ENCODE data around the gene APOL2. TPM values are rescaled to one million over a fixed set of nuclear protein-coding genes. Genes with fewer than 3 reads are reported as not detected.

Gene APOL2
- polyA plus RNA-seq, 1 donor (not counting 4 experiments of a cell fraction or from before 2014, with no cell fraction given), result 8.9 TPM

DNA sequence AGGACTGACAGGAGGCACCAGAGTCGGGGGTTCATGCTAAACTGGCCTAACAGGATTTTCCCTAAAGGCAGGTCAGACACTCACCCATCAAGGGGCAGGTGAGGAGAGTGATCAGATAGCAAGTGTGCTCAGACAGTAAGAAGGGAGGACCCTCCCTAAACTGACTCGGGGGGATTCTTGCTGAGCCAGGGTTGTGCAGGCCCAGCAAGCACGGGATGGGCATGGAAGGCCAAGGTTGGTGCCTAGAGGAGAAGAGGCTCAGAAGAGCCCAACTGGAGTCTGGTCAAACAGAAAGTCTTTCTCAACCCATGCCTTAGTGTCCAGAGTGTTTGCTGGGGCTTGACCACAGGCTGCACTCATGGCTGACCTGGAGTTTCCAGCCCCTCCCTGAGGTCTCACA, 7.4 kb upstream of the APOL2 start:
- Histone ChIP-seq H3K9ac (ENCODE audit: control insufficient read depth, extremely low read depth, insufficient read depth, low read length) (no peak overlapping the region), H3K4me3 (ENCODE audit: control insufficient read depth in 2 of 3, extremely low read depth in 1 of 3, insufficient read depth in 2 of 3, low read depth in 1 of 3, low read length in 3 of 3) (no peak overlapping the region), H2AFZ (ENCODE audit: control insufficient read depth, low read length) (no peak overlapping the region), H4K20me1 (ENCODE audit: control insufficient read depth, extremely low read depth, insufficient read depth, low read length) (no peaks in the 10 kb centered on the region), H3K4me1 (ENCODE audit: control insufficient read depth, extremely low read depth, insufficient read depth, low read length) (no peaks in the 10 kb centered on the region), H3K27me3 (ENCODE audit: control insufficient read depth, extremely low read depth, insufficient read depth, low read length) (no peaks in the 10 kb centered on the region), H3K4me2 (ENCODE audit: control insufficient read depth, extremely low read depth, insufficient read depth, low read depth, low read length) (no peak overlapping the region), H3K36me3 (ENCODE audit: control insufficient read depth in 2 of 2, extremely low read depth in 1 of 2, insufficient read depth in 2 of 2, low read length in 2 of 2) (no peaks in the 10 kb centered on the region), H3K27ac (ENCODE audit: control insufficient read depth, insufficient read depth, low read length) (no peak overlapping the region), H3K9me1 (ENCODE audit: control insufficient read depth, extremely low read depth, insufficient read depth, low read length) (no peaks in the 10 kb centered on the region), H3K79me2 (ENCODE audit: control insufficient read depth, insufficient read depth, low read length) (no peaks in the 10 kb centered on the region), H3K9me3 (ENCODE audit: control insufficient read depth, low read depth, low read length) (no peaks in the 10 kb centered on the region)
- dilution Hi-C loops (cut with MboI; ENCODE audit: extremely low pct_ligation_motif_present, low sequenced_read_pairs), result no loop called here
- FAIRE-seq (no peak), DNase-seq (ENCODE audit: low read depth, low spot score) (no peak)
- no peak for TF ChIP-seq EZH2 (IDR thresholded peaks at IDR 0.05; ENCODE audit: low read length)
- TF ChIP-seq, protein P1, sequence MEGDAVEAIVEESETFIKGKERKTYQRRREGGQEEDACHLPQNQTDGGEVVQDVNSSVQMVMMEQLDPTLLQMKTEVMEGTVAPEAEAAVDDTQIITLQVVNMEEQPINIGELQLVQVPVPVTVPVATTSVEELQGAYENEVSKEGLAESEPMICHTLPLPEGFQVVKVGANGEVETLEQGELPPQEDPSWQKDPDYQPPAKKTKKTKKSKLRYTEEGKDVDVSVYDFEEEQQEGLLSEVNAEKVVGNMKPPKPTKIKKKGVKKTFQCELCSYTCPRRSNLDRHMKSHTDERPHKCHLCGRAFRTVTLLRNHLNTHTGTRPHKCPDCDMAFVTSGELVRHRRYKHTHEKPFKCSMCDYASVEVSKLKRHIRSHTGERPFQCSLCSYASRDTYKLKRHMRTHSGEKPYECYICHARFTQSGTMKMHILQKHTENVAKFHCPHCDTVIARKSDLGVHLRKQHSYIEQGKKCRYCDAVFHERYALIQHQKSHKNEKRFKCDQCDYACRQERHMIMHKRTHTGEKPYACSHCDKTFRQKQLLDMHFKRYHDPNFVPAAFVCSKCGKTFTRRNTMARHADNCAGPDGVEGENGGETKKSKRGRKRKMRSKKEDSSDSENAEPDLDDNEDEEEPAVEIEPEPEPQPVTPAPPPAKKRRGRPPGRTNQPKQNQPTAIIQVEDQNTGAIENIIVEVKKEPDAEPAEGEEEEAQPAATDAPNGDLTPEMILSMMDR (optimal IDR thresholded peaks at IDR 0.05 in 1 of 3, IDR thresholded peaks at IDR 0.05 in 1 of 3, conservative IDR thresholded peaks at IDR 0.05 in 1 of 3; ENCODE audit: extremely low read depth in 1 of 3, insufficient read depth in 2 of 3, low read length in 3 of 3), result no peak

DNA sequence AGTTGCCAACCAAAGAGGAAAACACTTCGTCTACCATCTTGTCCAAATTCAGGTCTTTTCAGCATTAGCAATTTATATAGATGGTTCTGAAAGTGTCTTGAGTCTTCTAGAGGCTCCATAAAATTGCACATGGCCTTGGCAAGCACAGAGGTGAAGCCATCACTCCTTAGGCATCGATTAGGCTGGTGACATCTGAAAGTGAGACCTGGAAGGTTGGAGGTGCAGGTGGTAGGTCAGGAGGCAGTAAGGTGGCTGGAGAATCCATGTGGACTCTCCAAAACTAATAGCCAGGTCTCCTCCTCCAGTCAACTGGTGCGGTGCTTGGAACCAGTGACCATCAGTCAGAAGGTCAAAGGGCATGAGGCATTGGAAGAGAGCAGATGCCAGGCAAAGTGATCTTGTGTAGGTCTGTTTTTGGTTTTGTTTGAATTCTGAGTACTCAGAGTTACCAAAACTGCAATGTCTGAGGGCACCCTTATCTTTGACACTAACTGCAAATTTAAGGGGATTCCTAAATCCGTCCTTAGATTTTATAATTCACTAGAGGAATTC, 6.6 kb upstream of the APOL2 start:
- dilution Hi-C loops (cut with MboI; ENCODE audit: extremely low pct_ligation_motif_present, low sequenced_read_pairs), result no loop called here
- Histone ChIP-seq H3K9ac (ENCODE audit: control insufficient read depth, extremely low read depth, insufficient read depth, low read length) (no peak overlapping the region), H3K79me2 (ENCODE audit: control insufficient read depth, insufficient read depth, low read length) (no peaks in the 10 kb centered on the region), H3K4me2 (ENCODE audit: control insufficient read depth, extremely low read depth, insufficient read depth, low read depth, low read length) (no peak overlapping the region), H3K4me1 (ENCODE audit: control insufficient read depth, extremely low read depth, insufficient read depth, low read length) (no peaks in the 10 kb centered on the region), H3K4me3 (ENCODE audit: control insufficient read depth in 2 of 3, extremely low read depth in 1 of 3, insufficient read depth in 2 of 3, low read depth in 1 of 3, low read length in 3 of 3) (no peak overlapping the region), H2AFZ (ENCODE audit: control insufficient read depth, low read length) (no peak overlapping the region), H3K9me1 (ENCODE audit: control insufficient read depth, extremely low read depth, insufficient read depth, low read length) (no peaks in the 10 kb centered on the region), H3K9me3 (ENCODE audit: control insufficient read depth, low read depth, low read length) (no peaks in the 10 kb centered on the region), H3K36me3 (ENCODE audit: control insufficient read depth in 2 of 2, extremely low read depth in 1 of 2, insufficient read depth in 2 of 2, low read length in 2 of 2) (no peaks in the 10 kb centered on the region), H3K27ac (ENCODE audit: control insufficient read depth, insufficient read depth, low read length) (no peak overlapping the region), H4K20me1 (ENCODE audit: control insufficient read depth, extremely low read depth, insufficient read depth, low read length) (no peaks in the 10 kb centered on the region), H3K27me3 (ENCODE audit: control insufficient read depth, extremely low read depth, insufficient read depth, low read length) (no peaks in the 10 kb centered on the region)
- TF ChIP-seq, protein P1 (optimal IDR thresholded peaks at IDR 0.05 in 1 of 3, IDR thresholded peaks at IDR 0.05 in 1 of 3, conservative IDR thresholded peaks at IDR 0.05 in 1 of 3; ENCODE audit: extremely low read depth in 1 of 3, insufficient read depth in 2 of 3, low read length in 3 of 3), result no peak
- TF ChIP-seq EZH2 (IDR thresholded peaks at IDR 0.05; ENCODE audit: low read length), result no peak
- FAIRE-seq, result no peak
- DNase-seq (ENCODE audit: low read depth, low spot score), result no peak

Measured in keratinocyte (primary cell).